Stomach smooth muscle (tissue), 2 donors: ENCODE results near the gene REXO1.
A peak's percentile ranks its signal among the peaks of the same experiment; 100 is the strongest.

Source experiments
- H3K27ac ChIP-seq: one replicate; pipeline ENCODE4 v1.7.0; 2013; ENCODE audit warnings: mild to moderate bottlenecking, low read length, inconsistent platforms
- H3K27me3 ChIP-seq, 2 donors: one replicate each; pipeline ENCODE4 v1.7.0; 2013; ENCODE audit warnings: low read length in 2 of 2; ENCODE audit not compliant: insufficient read depth in 2 of 2, control insufficient read depth in 1 of 2
- H3K36me3 ChIP-seq, 2 donors: one replicate each; pipeline ENCODE4 v1.7.0; 2013; ENCODE audit warnings: low read length in 2 of 2; ENCODE audit not compliant: control insufficient read depth in 2 of 2, insufficient read depth in 2 of 2
- H3K4me1 ChIP-seq: one replicate; pipeline ENCODE4 v1.7.0; 2013; ENCODE audit warnings: low read length; ENCODE audit not compliant: control insufficient read depth, insufficient read depth
- H3K4me3 ChIP-seq, 2 donors: one replicate each; pipeline ENCODE4 v1.7.0; 2013; ENCODE audit warnings: low read length in 2 of 2
- H3K9ac ChIP-seq, 2 donors: one replicate each; pipeline ENCODE4 v1.7.0; 2013; ENCODE audit warnings: low read length in 2 of 2, mild to moderate bottlenecking in 1 of 2
- H3K9me3 ChIP-seq, 2 donors: one replicate each; pipeline ENCODE4 v1.7.0; 2013; ENCODE audit warnings: low read length in 2 of 2; ENCODE audit not compliant: control insufficient read depth in 2 of 2
- donor health status: healthy.
- donor health status: Pancreatic carcinoma.

Gene REXO1

GRCh38 chr19:1853295-1854038 is 5.2 kb upstream of the REXO1 start:
- Histone ChIP-seq H3K27ac (no peak overlapping the region), H3K9me3 (no peaks in the 10 kb centered on the region), H3K4me3 (no peak overlapping the region), H3K27me3 (peaks cover 11 to 21% of the 10 kb centered on the region in 2 donors), H3K36me3 (no peaks in the 10 kb centered on the region), H3K9ac (no peak overlapping the region), H3K4me1 (peaks cover 37% of the 10 kb centered on the region)

GRCh38 chr19:1852581-1853128 is 4.4 kb upstream of the REXO1 start:
- H3K9me3 ChIP-seq = no peaks in the 10 kb centered on the region
- no peak overlapping the region for H3K4me3 ChIP-seq
- H3K9ac ChIP-seq = no peak overlapping the region

DNA sequence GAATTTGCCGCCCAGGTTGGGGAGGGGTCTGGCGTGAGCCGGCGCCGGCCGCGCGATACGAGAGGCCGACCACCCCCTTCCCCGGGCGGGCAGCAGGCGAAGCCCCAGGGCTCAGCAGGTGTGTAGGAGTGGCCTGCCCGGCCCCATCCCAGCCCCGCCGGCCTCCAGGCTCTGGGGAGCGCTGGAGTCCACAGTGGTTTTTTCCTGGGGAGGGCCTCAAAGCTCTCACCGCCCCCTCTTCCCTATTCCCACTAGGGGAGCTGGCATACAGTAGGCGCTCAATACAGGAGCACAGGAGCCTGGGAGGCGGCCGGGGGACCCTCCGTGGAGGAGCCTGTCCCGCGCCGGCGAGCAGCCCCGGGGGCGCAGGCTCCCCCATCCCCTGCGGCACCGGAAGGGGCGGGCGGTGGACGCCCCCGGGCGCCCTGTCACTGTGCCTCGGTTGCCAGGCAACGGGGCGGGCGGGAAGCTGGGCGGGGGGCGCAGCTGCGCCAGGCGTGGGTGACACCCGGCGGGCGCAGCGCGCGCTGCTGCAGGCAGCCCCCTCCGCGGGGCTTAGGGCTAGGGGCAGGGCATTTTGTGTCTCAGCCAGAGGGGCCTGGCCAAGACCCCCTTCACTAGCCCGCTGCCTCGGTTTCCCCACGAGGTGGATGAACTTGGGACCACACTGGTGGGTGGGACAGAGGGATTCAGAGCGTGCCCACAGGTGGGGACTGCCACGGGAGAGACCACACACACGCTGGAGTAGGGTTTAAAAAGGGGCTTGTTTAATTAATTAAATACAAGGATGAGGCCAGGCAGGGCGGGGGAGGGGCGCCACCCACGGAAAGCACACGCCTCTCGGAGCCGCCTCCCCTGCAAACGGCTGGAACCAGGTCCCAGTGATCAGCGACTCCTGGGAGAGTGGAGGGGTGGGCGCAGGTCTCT is 3.6 kb upstream of the REXO1 start:
- Histone ChIP-seq H3K27me3 (peaks cover 11 to 16% of the 10 kb centered on the region in 2 donors), H3K9me3 (no peaks in the 10 kb centered on the region), H3K9ac (no peak overlapping the region), H3K4me1 (peaks cover 34% of the 10 kb centered on the region), H3K4me3 (no peak overlapping the region), H3K36me3 (no peaks in the 10 kb centered on the region), H3K27ac (no peak overlapping the region)

More at GRCh38 chr19:1852581-1853128, 4.4 kb upstream of the REXO1 start:
- peaks cover 32% of the 10 kb centered on the region for H3K4me1 ChIP-seq
- no peak overlapping the region for H3K27ac ChIP-seq
- H3K27me3 ChIP-seq = peaks cover 11 to 21% of the 10 kb centered on the region in 2 donors
- no peaks in the 10 kb centered on the region for H3K36me3 ChIP-seq

DNA sequence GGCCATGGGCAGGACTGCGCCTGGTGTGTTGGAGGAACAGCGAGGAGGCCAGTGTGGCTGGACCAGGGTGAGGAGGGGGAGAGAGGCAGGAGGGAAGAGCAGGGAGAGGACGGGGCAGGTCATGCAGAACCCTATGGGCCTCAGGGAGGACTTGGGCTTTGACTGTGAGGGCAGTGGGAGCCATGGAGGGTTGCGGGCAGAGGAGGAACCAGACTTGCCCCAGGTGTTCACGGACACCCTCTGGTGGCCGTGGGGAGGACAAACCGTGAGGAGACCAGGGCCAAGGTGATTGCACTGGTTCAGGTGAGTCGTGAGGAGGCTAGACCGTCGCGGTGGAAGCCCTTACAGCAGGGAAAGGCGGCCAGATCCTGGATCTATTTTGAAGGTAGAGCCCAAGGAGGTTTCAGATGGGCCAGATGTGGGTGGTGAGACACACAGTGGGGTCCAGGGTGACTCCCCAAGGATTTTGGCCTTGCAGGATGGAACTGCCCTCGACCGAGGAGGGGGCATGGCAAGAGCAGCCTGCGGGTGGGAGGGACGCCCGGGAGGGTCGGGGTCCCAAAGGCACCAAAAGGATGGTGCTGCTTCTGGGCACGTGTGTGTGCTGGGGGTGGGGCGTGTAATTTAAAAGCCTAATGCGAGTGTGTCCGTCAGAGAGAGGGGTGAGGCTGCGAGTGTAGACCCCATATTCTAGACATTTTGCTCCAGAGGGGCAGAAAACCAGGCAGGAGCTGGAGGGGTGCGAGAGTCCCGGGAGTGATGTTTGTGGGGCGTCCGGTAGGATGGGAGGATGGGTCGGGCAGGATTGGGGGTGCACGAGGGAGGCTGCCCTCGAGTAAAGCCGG is 2.7 kb upstream of the REXO1 start:
- Histone ChIP-seq H3K27ac (no peak overlapping the region), H3K4me3 (no peak overlapping the region), H3K9ac (no peak overlapping the region), H3K4me1 (peaks cover 36% of the 10 kb centered on the region), H3K27me3 (peaks cover 7 to 10% of the 10 kb centered on the region in 2 donors), H3K9me3 (no peaks in the 10 kb centered on the region), H3K36me3 (no peaks in the 10 kb centered on the region)

DNA sequence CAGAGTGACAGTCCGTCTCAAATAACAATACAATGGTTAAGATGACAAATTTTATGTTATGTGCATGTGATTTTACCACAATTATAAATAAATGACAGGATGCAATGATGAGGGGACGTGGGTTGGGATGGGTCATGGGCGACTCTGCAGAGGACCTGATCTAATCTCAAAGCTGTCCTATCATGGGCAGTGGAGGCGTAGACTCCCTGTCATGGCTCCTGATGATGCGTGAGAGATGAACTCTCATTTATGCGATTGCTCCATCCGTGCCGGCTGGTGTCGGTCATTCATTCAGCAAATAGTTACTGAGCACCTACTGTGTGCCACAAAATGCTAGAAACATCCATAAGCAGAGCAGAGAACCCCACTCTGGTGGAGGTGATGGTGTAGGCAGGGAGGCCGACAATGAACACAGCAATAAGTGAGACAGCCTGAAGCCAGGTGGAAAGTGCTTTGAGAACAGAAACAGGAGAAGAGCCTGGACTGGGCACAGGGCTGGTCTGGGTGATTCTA is 1.7 kb upstream of the REXO1 start:
- no peaks in the 10 kb centered on the region for H3K9me3 ChIP-seq
- no peak overlapping the region for H3K9ac ChIP-seq
- no peaks in the 10 kb centered on the region for H3K36me3 ChIP-seq
- H3K27ac ChIP-seq = no peak overlapping the region
- peaks cover 5 to 7% of the 10 kb centered on the region in 2 donors for H3K27me3 ChIP-seq
- H3K4me1 ChIP-seq = peaks cover 39% of the 10 kb centered on the region
- no peak overlapping the region for H3K4me3 ChIP-seq

DNA sequence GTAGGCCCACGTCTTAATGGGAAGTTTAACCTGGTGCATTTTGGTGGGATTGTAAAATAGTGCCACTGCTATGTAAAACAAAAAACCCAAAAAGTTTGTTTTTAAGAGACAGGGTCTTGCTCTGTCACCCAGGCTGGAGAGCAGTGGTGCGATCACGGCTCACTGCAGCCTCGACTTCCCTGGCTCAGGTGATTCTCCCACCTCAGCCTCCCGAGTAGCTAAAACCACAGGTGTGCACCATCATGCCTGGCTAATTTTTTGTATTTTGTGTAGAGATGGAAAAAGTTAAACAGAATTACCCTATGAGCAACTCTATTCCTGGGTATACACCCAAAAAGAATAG is 820 bp upstream of the REXO1 start:
- Histone ChIP-seq H3K27ac (no peak overlapping the region), H3K36me3 (no peaks in the 10 kb centered on the region), H3K9ac (no peak overlapping the region), H3K27me3 (peaks cover 5 to 7% of the 10 kb centered on the region in 2 donors), H3K9me3 (no peaks in the 10 kb centered on the region), H3K4me3 (peak overlapping the region in 1 of 2 donors; percentile 8), H3K4me1 (peaks cover 46% of the 10 kb centered on the region)

GRCh38 chr19:1847684-1848398 is 442 bp downstream of the REXO1 start:
- Histone ChIP-seq H3K27me3 (peaks cover 5 to 7% of the 10 kb centered on the region in 2 donors), H3K9ac (peak overlapping the region; percentile 74 to 84), H3K4me1 (peaks cover 52% of the 10 kb centered on the region), H3K27ac (peak overlapping the region; percentile 95), H3K4me3 (peak overlapping the region; percentile 72 to 94), H3K9me3 (no peaks in the 10 kb centered on the region), H3K36me3 (no peaks in the 10 kb centered on the region)

DNA sequence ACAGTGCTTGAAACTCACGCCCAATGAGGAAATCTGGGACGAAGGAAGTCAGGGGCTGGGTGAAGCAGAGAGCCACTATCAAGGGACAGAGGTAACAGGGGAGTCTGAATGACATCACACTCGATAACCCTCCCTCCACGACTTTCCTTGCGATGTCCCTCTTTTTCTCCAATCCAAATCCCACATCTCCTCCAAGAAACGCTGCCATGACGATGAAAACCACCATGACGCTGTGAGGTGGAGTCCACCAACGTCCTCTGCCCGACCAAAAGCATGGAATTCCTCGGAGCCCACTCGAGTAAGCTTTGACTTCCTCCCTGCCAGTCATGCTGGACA is 967 bp downstream of the REXO1 start:
- Histone ChIP-seq H3K9me3 (no peaks in the 10 kb centered on the region), H3K4me1 (peaks cover 55% of the 10 kb centered on the region), H3K27me3 (peaks cover 5 to 6% of the 10 kb centered on the region in 2 donors), H3K36me3 (no peaks in the 10 kb centered on the region), H3K9ac (peak overlapping the region; percentile 74 to 84), H3K4me3 (peak overlapping the region; percentile 72 to 94), H3K27ac (no peak overlapping the region)

- Histone ChIP-seq H3K4me3 (peak overlapping the region; percentile 72 to 94), H3K9me3 (no peaks in the 10 kb centered on the region), H3K9ac (peak overlapping the region; percentile 74 to 84), H3K4me1 (peaks cover 52% of the 10 kb centered on the region), H3K27ac (no peak overlapping the region), H3K36me3 (no peaks in the 10 kb centered on the region), H3K27me3 (peaks cover 2 to 3% of the 10 kb centered on the region in 2 donors)
These were observed 1.6 kb downstream of the REXO1 start for GRCh38 chr19:1846517-1847204.
